Spleen (tissue), 7 donors: Measurements from ENCODE around the gene EXOC4.

Experiments
- CTCF ChIP-seq, 11 experiments: fragments of 200-600 bp in 7 of 11; fragments of 450-650 bp in 4 of 11; sonication (generic) in 4 of 11; IDR thresholded peaks in 8 of 11; conservative IDR thresholded peaks in 3 of 11; 1 replicate in 7 of 11; 2 replicates in 4 of 11; pipeline versions ENCODE4 v1.4.0 to v1.8.0; 2016 to 2021; ENCODE audit warnings: antibody characterized with exemption in 11 of 11, inconsistent platforms in 4 of 11, mild to moderate bottlenecking in 1 of 11
- POLR2A ChIP-seq, 3 donors: fragments of 450-650 bp; IDR thresholded peaks; one replicate each; pipeline ENCODE4 v1.5.1; 2017; ENCODE audit warnings: antibody characterized with exemption in 3 of 3, mild to moderate bottlenecking in 1 of 3
- POLR2AphosphoS5 ChIP-seq, 3 donors: sonication (generic); formaldehyde crosslinking; IDR thresholded peaks; one replicate each; pipeline ENCODE4 v1.5.1; 2017; ENCODE audit warnings: antibody characterized with exemption in 3 of 3
- donor health status: DM: no; HTN: no; CAD: no; lungs with moderate emphysema.
- donor health status: DM: no; HTN: no; CAD: no.
- donor health status: DM: no; HTN: no; CAD: no.

- TF ChIP-seq CTCF (IDR thresholded peaks at IDR 0.05 in 8 of 11, conservative IDR thresholded peaks at IDR 0.05 in 3 of 11) = no peak
- TF ChIP-seq POLR2AphosphoS5 (IDR thresholded peaks at IDR 0.05) = no peak
- no peak for TF ChIP-seq POLR2A (IDR thresholded peaks at IDR 0.05)
These were observed 258.4 kb downstream of the EXOC4 start for GRCh38 chr7:133511252-133511651.
